ENCODE data around the gene NAV2. TPM values are rescaled to one million over a fixed set of nuclear protein-coding genes. Genes with fewer than 3 reads are reported as not detected.

NAV2 gene
- total RNA-seq, 1 experiment from 2014 or later, result 139 TPM

DNA sequence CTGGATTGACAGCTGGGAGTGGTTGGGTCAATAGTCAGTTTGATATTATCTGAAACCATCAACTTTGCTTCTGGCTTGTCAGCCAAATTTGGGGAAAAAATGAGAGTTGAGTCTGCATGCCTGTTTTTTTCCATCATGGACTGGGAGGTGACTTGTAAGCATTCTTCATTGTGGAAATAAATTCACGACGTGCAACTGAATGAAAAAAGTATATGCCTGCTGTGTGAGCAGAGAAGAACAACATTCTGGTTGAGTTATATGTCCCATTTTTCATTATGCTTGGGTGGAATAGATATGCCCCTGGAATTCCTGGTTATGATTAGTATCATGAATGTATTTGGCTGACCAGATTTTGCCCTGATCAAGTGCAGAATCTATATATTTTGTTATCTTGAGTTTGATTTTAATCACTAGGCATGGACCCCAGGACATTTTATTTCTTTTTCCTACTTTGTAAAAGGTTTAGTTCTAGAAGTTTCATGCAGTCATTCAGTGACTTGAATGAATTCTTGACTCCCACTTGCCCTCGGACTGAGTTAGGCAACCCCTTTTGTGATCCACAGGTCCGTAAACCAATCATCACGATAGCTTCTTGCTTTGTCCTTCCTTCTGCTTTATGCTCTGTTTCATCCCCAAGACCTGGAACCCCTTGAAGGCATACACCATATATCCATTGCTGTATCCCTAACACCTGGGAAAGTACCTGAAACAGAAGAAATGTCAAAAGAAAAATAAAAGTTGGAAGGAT, 205.8 kb downstream of the NAV2 start:
- POLR2A ChIA-PET, result interaction anchor here (0.6 to 1.5 kb wide), 9 partner anchors 10 to 433 kb away, joined by 3 to 8 read pairs (median 4); no protein-coding TSS in a partner anchor
- CTCF ChIA-PET, result interaction anchor here (0.6 to 4.5 kb wide), 21 partner anchors 8 to 453 kb away, joined by 3 to 64 read pairs (median 4); no protein-coding TSS in a partner anchor
- peak overlapping the region; percentile 63 for H3K4me3 Mint-ChIP-seq (ENCODE audit: unreplicated experiment)
- intact Hi-C loops (cut with micrococcal nuclease), result no loop called here
- H3K9me3 Mint-ChIP-seq (ENCODE audit: unreplicated experiment), result no peaks in the 10 kb centered on the region
- H3K27ac Mint-ChIP-seq (ENCODE audit: low read depth, unreplicated experiment), result peak overlapping the region; percentile 94
- H3K36me3 Mint-ChIP-seq (ENCODE audit: insufficient read depth, unreplicated experiment), result peaks cover under 1% of the 10 kb centered on the region
- peak; percentile 65 for DNase-seq (ENCODE audit: unreplicated experiment)
- no peaks in the 10 kb centered on the region for H3K27me3 Mint-ChIP-seq (ENCODE audit: insufficient read depth, unreplicated experiment)
- BruUV-seq (replicated peaks), result no TSS peak
- TF ChIP-seq, protein P1, sequence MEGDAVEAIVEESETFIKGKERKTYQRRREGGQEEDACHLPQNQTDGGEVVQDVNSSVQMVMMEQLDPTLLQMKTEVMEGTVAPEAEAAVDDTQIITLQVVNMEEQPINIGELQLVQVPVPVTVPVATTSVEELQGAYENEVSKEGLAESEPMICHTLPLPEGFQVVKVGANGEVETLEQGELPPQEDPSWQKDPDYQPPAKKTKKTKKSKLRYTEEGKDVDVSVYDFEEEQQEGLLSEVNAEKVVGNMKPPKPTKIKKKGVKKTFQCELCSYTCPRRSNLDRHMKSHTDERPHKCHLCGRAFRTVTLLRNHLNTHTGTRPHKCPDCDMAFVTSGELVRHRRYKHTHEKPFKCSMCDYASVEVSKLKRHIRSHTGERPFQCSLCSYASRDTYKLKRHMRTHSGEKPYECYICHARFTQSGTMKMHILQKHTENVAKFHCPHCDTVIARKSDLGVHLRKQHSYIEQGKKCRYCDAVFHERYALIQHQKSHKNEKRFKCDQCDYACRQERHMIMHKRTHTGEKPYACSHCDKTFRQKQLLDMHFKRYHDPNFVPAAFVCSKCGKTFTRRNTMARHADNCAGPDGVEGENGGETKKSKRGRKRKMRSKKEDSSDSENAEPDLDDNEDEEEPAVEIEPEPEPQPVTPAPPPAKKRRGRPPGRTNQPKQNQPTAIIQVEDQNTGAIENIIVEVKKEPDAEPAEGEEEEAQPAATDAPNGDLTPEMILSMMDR (IDR thresholded peaks at IDR 0.05; ENCODE audit: unreplicated experiment), result no peak
- peaks cover 32% of the 10 kb centered on the region for H3K4me1 Mint-ChIP-seq (ENCODE audit: insufficient read depth, unreplicated experiment)

DNA sequence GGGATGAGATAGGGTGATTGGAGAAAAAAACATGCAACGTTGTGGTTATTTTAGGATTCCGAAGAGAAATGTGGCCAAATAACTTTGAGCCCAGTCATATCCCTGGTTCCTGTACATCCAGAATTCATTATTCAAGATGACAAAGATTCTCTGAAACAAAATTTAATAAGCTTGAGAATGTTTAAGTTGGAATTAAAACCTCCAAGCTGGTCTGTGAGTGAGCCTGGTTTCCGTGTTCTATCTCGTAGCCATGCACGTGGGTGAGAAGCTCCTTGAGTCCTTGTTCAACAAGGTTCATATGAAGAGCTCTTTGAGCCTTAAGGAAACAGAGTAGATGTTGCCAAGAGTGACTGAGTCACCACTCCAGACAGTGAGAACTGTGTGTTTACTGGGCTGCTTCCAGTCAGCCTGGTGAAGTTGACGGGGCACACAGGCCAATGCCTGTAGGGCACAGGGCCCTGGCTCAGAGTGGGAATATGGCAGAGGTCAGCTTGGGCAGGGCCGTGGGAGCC, 206.5 kb downstream of the NAV2 start:
- Mint-ChIP-seq H3K4me3 (ENCODE audit: unreplicated experiment) (peak overlapping the region; percentile 63), H3K4me1 (ENCODE audit: insufficient read depth, unreplicated experiment) (peaks cover 32% of the 10 kb centered on the region), H3K36me3 (ENCODE audit: insufficient read depth, unreplicated experiment) (peaks cover 5% of the 10 kb centered on the region), H3K27me3 (ENCODE audit: insufficient read depth, unreplicated experiment) (no peaks in the 10 kb centered on the region), H3K9me3 (ENCODE audit: unreplicated experiment) (no peaks in the 10 kb centered on the region), H3K27ac (ENCODE audit: low read depth, unreplicated experiment) (peak overlapping the region; percentile 94)
- TF ChIP-seq, protein P1 (IDR thresholded peaks at IDR 0.05; ENCODE audit: unreplicated experiment), result no peak
- ChIA-PET CTCF (interaction anchor here (0.6 to 4.5 kb wide), 19 partner anchors 9 to 847 kb away, joined by 3 to 64 read pairs (median 4); no protein-coding TSS in a partner anchor), POLR2A (interaction anchor here (0.5 to 1.5 kb wide), 9 partner anchors 9 to 606 kb away, joined by 3 to 8 read pairs (median 4); no protein-coding TSS in a partner anchor)
- peak; percentile 98 for DNase-seq (ENCODE audit: unreplicated experiment)
- intact Hi-C loops (cut with micrococcal nuclease), result no loop called here
- BruUV-seq (replicated peaks), result no TSS peak

DNA sequence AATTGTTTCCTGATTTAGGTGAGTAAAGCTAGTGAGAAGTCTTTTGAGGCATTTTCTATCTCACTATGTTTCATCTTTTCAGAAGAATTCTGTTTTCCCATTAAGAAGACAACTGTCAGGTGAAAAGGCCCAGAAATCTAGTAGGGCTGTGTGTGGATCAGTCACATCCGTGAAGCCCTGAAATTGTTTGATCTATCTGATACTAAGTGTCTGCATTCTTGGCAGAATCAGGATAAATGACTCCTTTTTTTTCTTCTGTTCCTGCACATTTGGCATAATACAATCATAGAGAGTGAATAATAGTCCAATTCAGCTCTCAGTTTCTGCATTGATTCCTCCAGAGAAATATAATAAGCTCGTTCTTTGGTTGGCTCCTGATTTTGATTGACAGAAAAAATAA, 208.3 kb downstream of the NAV2 start:
- Mint-ChIP-seq H3K4me1 (ENCODE audit: insufficient read depth, unreplicated experiment) (peaks cover 32% of the 10 kb centered on the region), H3K36me3 (ENCODE audit: insufficient read depth, unreplicated experiment) (peaks cover 6% of the 10 kb centered on the region), H3K9me3 (ENCODE audit: unreplicated experiment) (no peaks in the 10 kb centered on the region), H3K27me3 (ENCODE audit: insufficient read depth, unreplicated experiment) (no peaks in the 10 kb centered on the region), H3K4me3 (ENCODE audit: unreplicated experiment) (no peak overlapping the region), H3K27ac (ENCODE audit: low read depth, unreplicated experiment) (no peak overlapping the region)
- intact Hi-C loops (cut with micrococcal nuclease), result no loop called here
- TF ChIP-seq, protein P1 (IDR thresholded peaks at IDR 0.05; ENCODE audit: unreplicated experiment), result no peak
- POLR2A ChIA-PET, result interaction anchor here (0.7 to 0.9 kb wide), 2 partner anchors 191 to 213 kb away, joined by 3 read pairs; no protein-coding TSS in a partner anchor
- BruUV-seq (replicated peaks), result no TSS peak
- no peak for DNase-seq (ENCODE audit: unreplicated experiment)
- CTCF ChIA-PET, result interaction anchor here (0.7 to 4.5 kb wide), 9 partner anchors 16 to 433 kb away, joined by 3 to 64 read pairs (median 3); no protein-coding TSS in a partner anchor
